Astrocyte (in vitro differentiated cells and primary cell): ENCODE measurements around the gene ULBP2. TPM values are rescaled to one million over a fixed set of nuclear protein-coding genes. Genes with fewer than 3 reads are reported as not detected.
"Not testable (repeated sequence)": the region's sequence is repeated elsewhere in the genome, so short reads cannot be mapped to it uniquely, and the experiment has no call there.

Source experiments
- DNase-seq: peaks from one replicate; pipeline ENCODE4 v3.0.0-alpha.2; 2010; ENCODE audit warnings: low read depth
- FAIRE-seq: peaks from 2 replicates; lab custom pipeline; 2011; peaks lifted over from hg19 to GRCh38; lab: Jason Lieb, UNC
- H2AFZ ChIP-seq: 2 replicates; pipeline ENCODE4 v1.6.0; 2012; ENCODE audit warnings: low read depth, low read length, inconsistent platforms
- H3K27ac ChIP-seq: 2 replicates; pipeline ENCODE4 v1.5.1; 2011; ENCODE audit warnings: low read depth, low read length, inconsistent platforms
- H3K27me3 ChIP-seq: 2 replicates; pipeline ENCODE4 v1.6.0; 2011; ENCODE audit warnings: low read length, inconsistent platforms; ENCODE audit not compliant: insufficient read depth
- H3K36me3 ChIP-seq: 2 replicates; pipeline ENCODE4 v1.5.1; 2011; ENCODE audit warnings: low read length, inconsistent platforms; ENCODE audit not compliant: insufficient read depth
- H3K4me1 ChIP-seq: 2 replicates; pipeline ENCODE4 v1.5.1; 2011; ENCODE audit warnings: low read length, inconsistent platforms; ENCODE audit not compliant: insufficient read depth
- H3K4me2 ChIP-seq: 2 replicates; pipeline ENCODE4 v1.6.0; 2012; ENCODE audit warnings: low read length, inconsistent platforms
- H3K4me3 ChIP-seq: 2 replicates; pipeline ENCODE4 v1.5.1; 2011; ENCODE audit warnings: low read depth, mild to moderate bottlenecking, low read length, inconsistent platforms; ENCODE audit not compliant: insufficient read depth
- H3K79me2 ChIP-seq: 2 replicates; pipeline ENCODE4 v1.6.0; 2012; ENCODE audit warnings: mild to moderate bottlenecking, low read length, inconsistent platforms; ENCODE audit not compliant: insufficient read depth
- H3K9ac ChIP-seq: 2 replicates; pipeline ENCODE4 v1.6.0; 2012; ENCODE audit warnings: mild to moderate bottlenecking, low read length, inconsistent platforms
- H3K9me3 ChIP-seq: 2 replicates; pipeline ENCODE4 v1.5.1; 2012; ENCODE audit warnings: low read depth, mild to moderate bottlenecking, low read length, inconsistent platforms; ENCODE audit not compliant: insufficient read depth
- H4K20me1 ChIP-seq: 2 replicates; pipeline ENCODE4 v1.6.0; 2012; ENCODE audit warnings: low read length, inconsistent platforms; ENCODE audit not compliant: insufficient read depth
- H3K27ac Mint-ChIP-seq: one replicate; pipeline ENCODE4 v1.8.0; 2021; ENCODE audit warnings: mild to moderate bottlenecking, mixed read lengths; ENCODE audit not compliant: unreplicated experiment
- H3K27me3 Mint-ChIP-seq: one replicate; pipeline ENCODE4 v1.8.0; 2021; ENCODE audit warnings: low read depth, mixed read lengths; ENCODE audit not compliant: unreplicated experiment
- H3K36me3 Mint-ChIP-seq: one replicate; pipeline ENCODE4 v1.8.0; 2021; ENCODE audit warnings: low read depth, mixed read lengths; ENCODE audit not compliant: unreplicated experiment
- H3K4me1 Mint-ChIP-seq: one replicate; pipeline ENCODE4 v1.8.0; 2021; ENCODE audit warnings: low read depth, mixed read lengths; ENCODE audit not compliant: unreplicated experiment
- H3K4me3 Mint-ChIP-seq: one replicate; pipeline ENCODE4 v1.8.0; 2021; ENCODE audit warnings: mild to moderate bottlenecking, moderate library complexity, mixed read lengths; ENCODE audit not compliant: unreplicated experiment
- H3K9me3 Mint-ChIP-seq: one replicate; pipeline ENCODE4 v1.8.0; 2021; ENCODE audit warnings: mild to moderate bottlenecking, mixed read lengths; ENCODE audit not compliant: unreplicated experiment
- CTCF ChIP-seq: IDR thresholded peaks from 2 replicates; pipeline ENCODE4 v1.5.1; 2011; ENCODE audit warnings: low read depth, mild to moderate bottlenecking, inconsistent platforms, low read length, moderate library complexity; ENCODE audit not compliant: insufficient read depth
- EZH2 ChIP-seq: IDR thresholded peaks from 2 replicates; pipeline ENCODE4 v1.6.1; 2012; ENCODE audit warnings: mild to moderate bottlenecking, low read length, inconsistent platforms; ENCODE audit not compliant: insufficient read depth
- total RNA-seq: library from RNA; stranded (reverse); gene quantifications from 2 replicates; pipeline ENCODE4 v1.2.1, GENCODE V29; 2021

Gene ULBP2
- total RNA-seq, 1 donor from 2014 or later = 7.3 TPM

DNA sequence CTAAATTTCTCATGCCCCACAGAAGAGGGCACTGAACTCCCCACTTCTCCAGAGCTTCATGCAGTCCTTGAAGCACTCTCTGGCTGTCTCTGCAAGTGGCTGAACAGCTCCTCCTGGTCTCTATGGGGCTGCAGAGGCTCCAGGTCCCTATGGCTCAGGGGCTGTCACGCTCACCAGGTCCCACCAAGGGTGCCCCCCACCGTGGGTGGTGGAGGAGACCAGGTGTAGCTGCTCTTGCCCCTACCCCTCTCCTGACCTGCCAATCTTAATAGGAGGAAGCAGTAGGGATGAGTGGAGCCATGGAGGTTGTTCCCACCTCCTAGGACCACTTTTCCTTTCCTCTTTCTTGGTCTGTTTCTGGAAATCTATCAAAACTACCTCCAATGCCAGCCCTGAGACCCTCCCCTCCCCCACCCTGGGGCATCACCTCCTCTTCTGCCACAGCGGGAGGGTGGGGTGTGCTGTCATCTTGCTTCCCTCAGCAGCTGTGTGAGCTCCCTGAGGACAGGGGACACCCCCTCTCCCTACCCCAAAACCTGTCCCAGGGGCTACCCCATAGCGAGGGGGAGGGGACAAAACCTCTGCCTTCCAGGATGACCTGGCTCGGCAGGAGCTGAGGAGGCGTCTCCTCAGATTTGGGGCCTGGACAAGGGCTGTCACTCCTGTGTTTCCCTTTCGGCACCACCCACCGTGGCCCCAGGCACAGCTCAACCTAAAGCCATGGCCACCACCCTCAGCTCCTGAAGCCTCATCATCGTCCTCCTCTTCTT is 31.9 kb upstream of the ULBP2 start:
- DNase-seq (no peak), FAIRE-seq (no peak)
- Mint-ChIP-seq H3K9me3 (peaks cover 11% of the 10 kb centered on the region), H3K4me3 (no peak overlapping the region), H3K36me3 (no peaks in the 10 kb centered on the region), H3K27me3 (peaks cover 59% of the 10 kb centered on the region), H3K27ac (no peak overlapping the region), H3K4me1 (no peaks in the 10 kb centered on the region)
- H3K27ac ChIP-seq = no peak overlapping the region
- H3K27me3 ChIP-seq = no peaks in the 10 kb centered on the region
- no peak overlapping the region for H3K4me3 ChIP-seq
- no peak for TF ChIP-seq EZH2
- TF ChIP-seq CTCF = no peak
- H4K20me1 ChIP-seq = no peaks in the 10 kb centered on the region
- peaks cover 10% of the 10 kb centered on the region for H3K9me3 ChIP-seq
- H3K36me3 ChIP-seq = no peaks in the 10 kb centered on the region
- H3K9ac ChIP-seq = no peak overlapping the region
- H2AFZ ChIP-seq = no peak overlapping the region
- no peaks in the 10 kb centered on the region for H3K4me1 ChIP-seq
- no peak overlapping the region for H3K4me2 ChIP-seq
- no peaks in the 10 kb centered on the region for H3K79me2 ChIP-seq

DNA sequence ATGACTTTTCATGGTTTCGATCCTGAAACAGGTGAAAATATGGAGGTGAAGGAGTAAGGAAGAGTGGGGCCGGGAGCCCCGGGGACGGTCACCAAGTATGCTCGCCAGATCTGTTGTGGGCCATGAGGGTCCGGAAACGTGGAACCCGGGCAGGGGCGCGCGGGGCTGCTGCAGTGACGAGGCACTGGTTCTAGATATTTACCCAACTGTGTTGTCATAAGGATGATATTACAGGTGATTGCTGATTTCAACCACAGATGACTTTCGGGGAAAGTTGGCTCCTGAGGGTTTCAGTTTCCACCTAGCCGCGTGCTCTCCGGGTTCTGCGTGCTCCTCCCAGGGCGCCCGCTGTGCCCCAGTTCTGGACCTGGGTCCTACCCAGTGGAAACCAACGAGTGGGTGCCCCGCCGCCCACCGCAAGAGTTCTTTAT is 31.1 kb upstream of the ULBP2 start:
- peaks cover 10% of the 10 kb centered on the region for H3K9me3 ChIP-seq
- H3K9ac ChIP-seq = no peak overlapping the region
- FAIRE-seq (no peak), DNase-seq (no peak)
- no peak overlapping the region for H3K27ac Mint-ChIP-seq
- no peaks in the 10 kb centered on the region for H3K36me3 Mint-ChIP-seq
- H3K9me3 Mint-ChIP-seq = peaks cover 10% of the 10 kb centered on the region
- no peaks in the 10 kb centered on the region for H4K20me1 ChIP-seq
- no peaks in the 10 kb centered on the region for H3K27me3 ChIP-seq
- no peaks in the 10 kb centered on the region for H3K4me1 ChIP-seq
- no peak overlapping the region for H3K4me3 ChIP-seq
- H3K27me3 Mint-ChIP-seq = peaks cover 58% of the 10 kb centered on the region
- no peak overlapping the region for H3K4me2 ChIP-seq
- no peaks in the 10 kb centered on the region for H3K4me1 Mint-ChIP-seq
- no peak overlapping the region for H3K4me3 Mint-ChIP-seq
- no peaks in the 10 kb centered on the region for H3K79me2 ChIP-seq
- H3K36me3 ChIP-seq = no peaks in the 10 kb centered on the region
- TF ChIP-seq EZH2 (no peak), CTCF (no peak)
- H3K27ac ChIP-seq = no peak overlapping the region
- no peak overlapping the region for H2AFZ ChIP-seq

GRCh38 chr6:149912680-149913079 is 29.1 kb upstream of the ULBP2 start:
- H3K9me3 ChIP-seq = peaks cover 10% of the 10 kb centered on the region
- H3K27ac ChIP-seq, H3K36me3 ChIP-seq, H3K36me3 Mint-ChIP-seq, H3K4me3 Mint-ChIP-seq, H3K9me3 Mint-ChIP-seq, H3K4me1 ChIP-seq, FAIRE-seq, H3K27me3 ChIP-seq, H4K20me1 ChIP-seq, H3K27ac Mint-ChIP-seq, H3K9ac ChIP-seq, H3K4me2 ChIP-seq, H3K4me3 ChIP-seq, H3K79me2 ChIP-seq, DNase-seq, H2AFZ ChIP-seq, H3K4me1 Mint-ChIP-seq: not testable (repeated sequence)
- H3K27me3 Mint-ChIP-seq = peaks cover 63% of the 10 kb centered on the region
